SU-DHL-6 (cell line): ENCODE measurements around the gene ZRSR2.

Experiments
- CTCF ChIP-seq: fragments of 200-600 bp; sonication (generic); IDR thresholded peaks from one replicate; pipeline ENCODE4 v1.5.1; 2017; ENCODE audit warnings: antibody characterized with exemption, mild to moderate bottlenecking, low read length, moderate library complexity; ENCODE audit not compliant: insufficient read depth, poor library complexity, severe bottlenecking
- EZH2phosphoT487 ChIP-seq: fragments of 200-600 bp; sonication (generic), shearing (Covaris generic); conservative IDR thresholded peaks from 2 replicates; pipeline ENCODE4 v1.6.1; 2018; ENCODE audit warnings: mild to moderate bottlenecking, antibody characterized with exemption, low read length, moderate library complexity, mixed read lengths

DNA sequence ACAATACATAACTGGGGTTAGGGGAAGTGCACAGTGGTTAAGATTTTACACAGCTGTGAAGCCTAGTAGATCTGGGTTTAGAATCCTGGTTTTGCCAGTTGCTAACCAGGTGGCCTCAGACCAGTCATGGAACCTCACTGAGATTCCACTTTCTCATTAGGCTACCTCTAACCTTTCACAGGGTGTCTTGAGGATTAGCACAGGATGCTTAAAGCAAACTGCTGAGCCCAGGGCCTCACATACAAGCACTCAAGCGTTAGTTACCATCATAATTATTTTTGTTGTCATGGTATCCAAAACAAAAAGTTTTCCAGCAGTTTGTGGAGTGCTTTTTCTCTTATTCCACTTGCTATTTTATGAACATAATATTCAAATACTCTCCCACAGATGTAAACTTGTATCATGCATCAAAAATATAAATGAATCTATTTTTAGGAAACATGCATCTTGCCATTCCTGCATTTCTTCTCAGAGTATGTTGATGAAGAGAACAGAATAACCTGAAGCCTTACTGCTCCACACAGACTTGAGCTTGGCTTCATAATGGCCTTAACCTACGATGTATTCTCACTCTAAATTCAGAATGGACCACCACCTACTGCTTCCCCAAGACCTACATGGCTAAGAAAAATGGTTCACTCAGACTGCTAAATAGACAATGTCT is 51.7 kb downstream of the ZRSR2 start:
- TF ChIP-seq EZH2phosphoT487 (no peak), CTCF (no peak)
